Cardiac fibroblast (primary cell): Measurements from ENCODE around the gene COBL.
A peak's percentile ranks its signal among the peaks of the same experiment; 100 is the strongest.

ENCODE experiments used
- DNase-seq, 2 donors: peaks; one replicate each; pipeline versions ENCODE4 v3.0.0 to v3.0.0-alpha.2; 2010; ENCODE audit warnings: low read depth in 2 of 2
- H3K4me3 ChIP-seq, 2 donors: replicated peaks in 1 of 2; 1 replicate in 1 of 2; 2 replicates in 1 of 2; pipeline ENCODE4 v1.5.1; 2011; ENCODE audit warnings: low read depth in 2 of 2, low read length in 2 of 2, mild to moderate bottlenecking in 2 of 2, moderate library complexity in 1 of 2
- CTCF ChIP-seq: IDR thresholded peaks from one replicate; pipeline ENCODE4 v1.5.1; 2011; ENCODE audit warnings: low read depth, mild to moderate bottlenecking, low read length, inconsistent platforms

Gene COBL

GRCh38 chr7:51053160-51053925 lies 263.3 kb downstream of the COBL start:
- H3K4me3 ChIP-seq = no peak overlapping the region
- no peak for TF ChIP-seq CTCF
- DNase-seq = no peak

GRCh38 chr7:51046482-51046881 lies 270.1 kb downstream of the COBL start:
- no peak overlapping the region for H3K4me3 ChIP-seq
- no peak for DNase-seq
- TF ChIP-seq CTCF = no peak

- DNase-seq = no peak
- no peak for TF ChIP-seq CTCF
- H3K4me3 ChIP-seq = no peak overlapping the region
Measured at GRCh38 chr7:51046103-51046466, 270.5 kb downstream of the COBL start.

- DNase-seq = peak; percentile 5 to 90
- H3K4me3 ChIP-seq = no peak overlapping the region
Measured at GRCh38 chr7:51045319-51046102, 271.1 kb downstream of the COBL start.

GRCh38 chr7:51043461-51043860 lies 273.1 kb downstream of the COBL start:
- no peak for DNase-seq
- TF ChIP-seq CTCF = no peak
- H3K4me3 ChIP-seq = no peak overlapping the region

More at GRCh38 chr7:51045319-51046102, 271.1 kb downstream of the COBL start:
- TF ChIP-seq CTCF = no peak

- TF ChIP-seq CTCF = no peak
- peak in 1 of 2 donors; percentile 77 for DNase-seq
- H3K4me3 ChIP-seq = no peak overlapping the region
Measured at GRCh38 chr7:51040787-51041186, 275.8 kb downstream of the COBL start.
